Bone marrow (tissue), 2 donors: Measurements from ENCODE around the gene SASH1.
"Not testable (repeated sequence)": the region's sequence is repeated elsewhere in the genome, so short reads cannot be mapped to it uniquely, and the experiment has no call there.

ENCODE experiments used
- DNase-seq, 2 donors: peaks; one replicate each; lab custom pipeline; 2025; lab: John Stamatoyannopoulos, UW

The SASH1 gene

DNA sequence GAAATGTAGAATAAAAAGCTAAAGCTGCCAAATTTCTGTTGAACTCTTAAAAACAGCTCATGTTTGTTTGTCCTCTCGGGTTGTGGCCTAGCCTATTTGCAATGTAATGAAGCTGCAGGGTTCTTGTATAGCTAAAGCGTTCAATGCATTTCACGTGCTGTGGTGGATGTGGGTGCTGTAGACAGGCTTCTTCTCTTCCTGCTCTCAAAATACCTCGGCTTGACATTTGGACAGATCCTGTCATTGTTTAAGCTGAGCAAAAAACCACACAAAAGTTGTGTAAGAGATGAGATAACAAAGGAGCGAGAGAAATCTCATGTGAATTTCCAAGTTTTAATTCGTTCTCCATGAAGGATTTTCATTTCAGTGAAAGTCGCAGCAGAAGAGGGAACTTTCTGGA lies 207.9 kb downstream of the SASH1 start:
- DNase-seq: no peak

- no peak for DNase-seq
These were observed 208.6 kb downstream of the SASH1 start for GRCh38 chr6:148551226-148551625.

DNA sequence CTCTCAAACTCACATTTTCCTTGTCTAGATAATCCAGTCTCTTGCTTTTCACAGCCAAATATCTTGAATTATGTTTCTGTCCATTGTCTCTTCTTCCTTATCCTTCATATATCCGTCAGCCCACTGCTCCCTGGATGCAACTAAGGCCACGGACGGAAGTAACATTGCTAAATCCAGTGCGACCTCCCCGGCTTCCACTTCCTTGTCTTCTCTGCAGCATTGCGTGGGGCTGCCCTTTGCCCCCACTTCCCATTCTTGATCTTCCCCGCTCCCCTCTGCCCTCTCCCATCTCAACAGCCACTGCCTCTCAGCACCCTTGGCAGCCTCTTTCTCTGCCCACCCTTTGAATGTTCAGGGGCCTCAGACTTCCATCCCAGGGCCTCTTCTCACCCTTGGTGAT lies 213.8 kb downstream of the SASH1 start:
- DNase-seq: no peak

GRCh38 chr6:148557796-148558321 lies 215.2 kb downstream of the SASH1 start:
- DNase-seq: peak in 1 of 2 donors; percentile 41

DNA sequence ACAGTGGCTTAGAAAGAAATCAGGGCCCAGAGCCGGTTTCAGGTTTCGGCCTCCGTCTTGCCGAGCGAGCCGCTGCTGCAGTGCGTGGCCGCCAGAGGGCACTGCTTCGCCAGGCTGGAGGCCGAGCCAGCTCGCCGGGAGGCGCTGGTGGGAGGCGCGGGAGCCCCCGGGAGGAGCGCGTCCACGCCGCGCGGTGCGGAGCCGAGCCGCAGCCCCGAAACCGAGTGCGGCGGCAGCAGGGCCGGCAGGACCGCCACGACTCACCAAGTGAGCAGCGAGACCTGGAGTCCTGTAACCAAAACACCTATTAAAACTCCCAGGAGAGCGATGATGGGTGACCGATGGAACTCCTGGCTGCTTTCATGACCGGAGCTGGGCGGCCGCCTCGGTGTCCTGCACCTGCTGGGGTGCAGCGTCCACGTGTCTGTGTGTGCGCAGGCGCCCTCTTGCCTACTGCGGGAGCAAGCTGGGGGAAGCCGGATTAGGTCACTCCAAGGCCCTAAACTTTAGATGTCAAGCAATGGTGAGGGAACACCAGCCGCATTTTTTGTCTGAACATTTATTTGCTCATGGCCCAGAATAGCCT lies 217.3 kb downstream of the SASH1 start:
- peak; percentile 16 to 32 for DNase-seq

DNA sequence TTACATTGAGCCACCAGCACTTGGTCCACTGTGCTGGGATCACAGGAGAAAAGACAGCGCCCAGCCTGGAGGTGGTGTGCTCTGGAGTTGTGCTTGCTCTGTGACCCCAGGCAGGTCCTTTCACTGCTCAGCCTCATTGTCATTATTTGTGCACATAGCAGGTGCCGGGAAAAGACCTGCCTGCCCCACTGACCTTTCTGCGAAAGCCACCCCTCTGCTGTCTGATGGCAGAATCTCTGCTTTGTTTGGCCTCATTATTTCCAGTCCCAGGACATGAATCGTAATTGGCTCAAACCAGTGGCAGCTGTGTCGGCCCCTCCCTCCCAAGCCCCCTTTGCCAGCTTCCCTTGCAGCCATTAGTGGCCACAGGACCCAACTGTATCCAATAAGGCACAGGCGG lies 219.0 kb downstream of the SASH1 start:
- DNase-seq: no peak

GRCh38 chr6:148563066-148563465 lies 220.4 kb downstream of the SASH1 start:
- DNase-seq: no peak

GRCh38 chr6:148564494-148565035 lies 221.9 kb downstream of the SASH1 start:
- no peak for DNase-seq

DNA sequence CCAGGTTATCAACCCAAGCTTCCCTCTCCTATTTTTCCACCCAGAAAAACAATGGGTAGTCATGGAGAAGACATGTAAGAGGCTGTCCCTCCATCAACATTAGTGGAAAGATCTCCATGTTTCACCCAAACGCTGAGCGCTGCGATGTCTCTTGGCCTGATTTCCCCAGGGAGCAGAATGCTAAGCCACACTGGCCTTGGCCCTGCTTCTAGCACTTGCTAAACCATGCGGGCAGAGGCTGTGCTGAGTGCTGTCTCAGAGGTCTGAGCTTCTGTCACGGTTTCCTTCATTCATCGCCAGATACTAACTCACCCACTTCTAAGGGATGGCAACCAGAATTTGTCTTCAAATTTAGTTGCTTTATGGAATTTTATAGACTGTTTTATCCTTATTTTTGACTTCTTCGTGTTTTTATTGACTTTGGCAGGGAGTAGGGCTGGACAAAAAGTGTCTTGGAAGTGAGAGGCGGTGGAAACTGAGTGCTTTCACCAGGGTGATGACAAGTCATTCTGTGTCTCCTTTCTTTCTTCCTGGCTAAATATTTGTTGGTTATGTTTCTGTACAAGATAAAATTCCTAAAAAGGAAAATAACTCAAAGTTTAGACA lies 222.8 kb downstream of the SASH1 start:
- DNase-seq: no peak

DNA sequence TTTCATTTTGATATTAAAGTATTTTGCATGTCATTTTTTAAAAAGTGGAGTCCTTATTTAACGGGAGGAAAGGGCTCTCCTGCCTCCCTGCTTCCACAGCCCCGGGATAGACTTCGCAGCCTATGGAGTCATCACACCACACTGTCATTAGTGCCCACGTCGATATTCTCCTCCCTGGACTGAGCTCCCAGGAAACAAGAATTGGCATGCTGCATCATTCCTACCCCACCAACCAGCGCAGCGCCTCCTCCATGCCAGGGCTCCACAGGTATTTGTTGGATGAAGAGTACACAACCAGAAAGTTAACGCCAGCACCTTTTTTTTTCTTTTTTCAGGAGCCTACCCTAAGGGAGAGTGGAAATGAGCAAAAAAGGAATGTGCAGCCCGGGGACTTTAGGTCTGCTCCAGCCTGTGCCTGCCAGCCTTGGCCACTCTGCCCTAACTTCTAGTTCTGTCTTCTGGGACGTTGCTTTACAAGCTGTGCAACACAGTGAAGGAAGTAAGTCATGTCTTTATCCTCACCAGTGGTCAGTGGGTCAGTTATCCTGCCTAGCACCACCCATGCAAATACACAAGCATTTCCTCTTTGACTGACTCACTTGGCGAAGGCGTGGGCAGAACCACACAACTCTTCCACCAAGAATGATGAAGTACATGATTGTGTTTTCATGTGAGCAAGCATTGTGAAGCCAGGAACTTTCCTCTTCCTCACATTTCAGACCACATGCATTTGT lies 223.5 kb downstream of the SASH1 start:
- no peak for DNase-seq

DNA sequence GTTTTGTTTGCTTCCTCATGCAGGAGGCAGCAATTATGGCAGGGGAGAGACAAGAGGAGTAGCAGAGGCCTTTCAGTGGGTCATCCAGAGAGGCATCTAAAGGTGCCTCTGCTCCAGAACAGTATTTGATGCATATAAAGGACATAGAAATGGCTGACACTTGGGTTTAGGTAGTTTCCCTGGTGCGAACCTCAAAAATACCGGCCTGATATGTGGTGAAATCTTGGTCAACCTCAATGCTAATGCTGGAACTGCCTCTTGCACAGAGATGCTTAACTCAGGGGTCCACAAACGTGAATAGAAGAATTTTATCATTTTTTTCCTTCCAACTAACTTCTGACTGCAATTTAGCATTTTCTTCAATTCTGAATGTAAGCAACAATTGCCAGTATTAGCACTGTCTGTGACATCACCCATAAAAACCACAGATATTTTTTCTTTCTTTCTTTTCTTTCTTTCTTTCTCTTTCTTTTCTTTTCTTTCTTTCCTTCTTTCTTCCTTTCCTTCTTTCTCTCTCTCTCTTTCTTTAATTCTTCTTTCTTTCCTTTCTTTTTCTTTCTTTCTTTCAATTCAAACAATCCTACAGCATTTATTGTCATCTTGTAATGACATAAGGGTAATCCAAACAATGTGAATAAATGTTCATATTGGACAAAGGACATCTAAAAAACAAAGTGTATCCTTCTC lies 224.2 kb downstream of the SASH1 start:
- DNase-seq: no peak

GRCh38 chr6:148570456-148570855 lies 227.8 kb downstream of the SASH1 start:
- no peak for DNase-seq

DNA sequence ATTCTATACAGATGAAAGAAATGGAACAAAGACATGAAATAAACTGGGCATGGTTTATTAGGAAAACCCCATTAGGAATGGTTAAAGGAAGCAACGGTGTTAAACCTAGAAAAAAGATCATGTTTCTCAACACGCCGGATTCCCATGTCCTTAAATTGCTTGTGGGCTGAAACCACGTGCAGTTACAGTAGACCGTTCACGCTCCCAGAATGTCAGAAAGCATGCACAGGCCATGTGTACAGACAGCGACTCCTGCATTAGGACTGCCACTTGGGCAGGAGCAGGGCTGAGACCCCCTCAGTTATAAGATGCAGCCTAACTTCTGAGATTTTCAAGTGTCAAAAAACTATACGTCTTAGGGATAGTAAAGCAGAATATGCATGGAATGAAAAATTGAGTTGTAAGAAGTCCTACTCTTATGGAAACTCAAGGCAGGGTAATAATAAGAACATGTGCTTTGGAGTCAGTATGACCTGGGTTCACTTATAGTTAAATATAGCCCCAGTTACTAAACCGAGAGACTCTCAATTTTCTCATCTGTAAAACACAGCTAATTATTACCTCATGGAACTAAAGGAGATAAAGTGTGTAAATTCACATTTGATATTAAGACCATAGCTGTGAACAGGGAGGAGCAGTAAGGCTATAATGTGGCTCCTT lies 230.2 kb downstream of the SASH1 start:
- no peak for DNase-seq

DNA sequence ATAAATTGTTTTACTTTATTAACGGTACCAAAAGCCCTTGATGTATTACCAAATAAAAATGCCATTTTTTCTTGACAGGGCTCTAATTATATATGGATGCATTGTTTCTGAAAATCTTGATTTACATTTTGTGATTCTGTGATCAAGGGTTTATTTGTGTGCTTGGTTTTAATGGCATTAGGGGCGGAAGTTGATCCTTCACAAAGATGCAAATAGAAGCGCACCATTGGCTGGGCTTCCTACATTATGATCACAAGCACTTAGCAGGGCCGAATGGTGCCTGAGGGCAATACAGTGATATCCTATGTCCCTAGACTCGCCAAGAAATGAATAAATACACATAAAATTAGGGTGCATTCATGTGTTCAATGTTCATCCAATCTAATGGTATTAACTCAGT lies 231.3 kb downstream of the SASH1 start:
- DNase-seq: no peak

DNA sequence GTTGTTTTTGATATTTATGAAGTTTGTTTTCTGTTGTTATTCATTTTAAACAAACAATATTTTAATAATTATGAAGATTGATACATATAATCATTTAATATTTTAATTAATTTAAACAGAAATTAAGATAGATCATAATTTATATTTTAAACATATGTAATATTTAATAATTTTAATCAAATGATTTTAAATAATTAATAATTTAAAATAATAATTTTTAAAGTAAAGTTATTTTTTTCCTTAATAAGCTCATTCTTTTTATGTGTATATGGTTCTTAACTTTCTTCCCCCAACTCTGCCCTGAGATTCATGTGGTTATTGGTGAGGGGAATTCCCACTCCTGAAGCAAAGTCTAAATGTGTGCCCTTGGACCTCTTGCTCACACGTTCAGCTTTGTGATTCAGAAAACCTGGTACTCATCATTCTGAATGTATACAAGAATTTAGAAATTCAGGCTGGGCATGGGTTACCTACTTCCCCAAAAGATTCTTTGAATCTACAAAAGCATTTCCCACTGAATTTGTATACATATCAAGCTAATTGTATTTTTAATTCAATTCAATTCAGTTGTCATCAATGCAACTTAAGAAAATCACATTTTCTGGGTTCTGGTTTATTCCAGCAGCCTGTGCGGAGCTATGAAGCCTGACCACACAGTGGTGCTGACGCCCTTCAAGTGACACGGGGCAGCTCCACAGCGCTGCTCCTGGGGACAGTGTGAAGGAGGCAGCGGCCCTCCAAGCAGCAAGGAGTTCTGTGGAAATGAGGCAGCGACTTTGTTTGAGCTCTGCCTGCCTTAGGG lies 235.2 kb downstream of the SASH1 start:
- DNase-seq: peak in 1 of 2 donors; percentile 57

- no peak for DNase-seq
These were observed 235.8 kb downstream of the SASH1 start for GRCh38 chr6:148578489-148578814.

- no peak for DNase-seq
These were observed 236.4 kb downstream of the SASH1 start for GRCh38 chr6:148578837-148579565.

GRCh38 chr6:148580442-148580841 lies 237.8 kb downstream of the SASH1 start:
- DNase-seq: no peak

- no peak for DNase-seq
These were observed 241.0 kb downstream of the SASH1 start for GRCh38 chr6:148583631-148584030.

- not testable (repeated sequence) for DNase-seq
These were observed 243.0 kb downstream of the SASH1 start for GRCh38 chr6:148585641-148586040.
